Naive B cell (primary cell): Measurements from ENCODE around the gene MATN1. TPM values are rescaled to one million over a fixed set of nuclear protein-coding genes. Genes with fewer than 3 reads are reported as not detected.

Source experiments
- ATAC-seq, 2 donors: fragments of 150-1000 bp; cut with Tn5 transposase; 2 replicates each; pipeline ENCODE4 v1.10.0; 2021; ENCODE audit warnings: low read depth in 2 of 2, mild to moderate bottlenecking in 2 of 2, moderate library complexity in 2 of 2
- DNase-seq: peaks from one replicate; pipeline ENCODE4 v3.0.0; 2022
- H3K27ac Mint-ChIP-seq, 6 donors: one replicate each; pipeline ENCODE4 v1.8.0; 2020 to 2022; ENCODE audit warnings: mild to moderate bottlenecking in 6 of 6, mixed read lengths in 6 of 6, moderate library complexity in 5 of 6, inconsistent platforms in 2 of 6
- H3K27me3 Mint-ChIP-seq, 3 donors: one replicate each; pipeline ENCODE4 v1.8.0; 2021 to 2022; ENCODE audit warnings: mixed read lengths in 3 of 3, mild to moderate bottlenecking in 1 of 3
- H3K36me3 Mint-ChIP-seq, 2 donors: one replicate each; pipeline ENCODE4 v1.8.0; 2020 to 2022; ENCODE audit warnings: mixed read lengths in 2 of 2, inconsistent platforms in 1 of 2, mild to moderate bottlenecking in 1 of 2
- H3K4me1 Mint-ChIP-seq, 3 donors: one replicate each; pipeline ENCODE4 v1.8.0; 2020 to 2022; ENCODE audit warnings: mixed read lengths in 3 of 3, inconsistent platforms in 1 of 3, mild to moderate bottlenecking in 1 of 3, moderate library complexity in 1 of 3
- H3K4me3 Mint-ChIP-seq, 8 donors: one replicate each; pipeline ENCODE4 v1.8.0; 2020 to 2022; ENCODE audit warnings: mild to moderate bottlenecking in 8 of 8, mixed read lengths in 8 of 8, moderate library complexity in 8 of 8, inconsistent platforms in 2 of 8
- H3K9me3 Mint-ChIP-seq, 7 donors: one replicate each; pipeline ENCODE4 v1.8.0; 2020 to 2022; ENCODE audit warnings: mixed read lengths in 7 of 7, mild to moderate bottlenecking in 5 of 7, inconsistent platforms in 2 of 7, moderate library complexity in 1 of 7
- polyA plus RNA-seq, 6 donors: library from polyadenylated mRNA; unstranded; fragments of 300-500 nt; fragmentation: Illumina TruSeq; gene quantifications; one replicate each; pipeline ENCODE4 v1.2.3, GENCODE V29; 2021; ENCODE audit warnings: low read depth in 6 of 6

MATN1 gene
- polyA plus RNA-seq, 6 donors from 2014 or later, result 0.21 to 3.1 (median 0.39) TPM

DNA sequence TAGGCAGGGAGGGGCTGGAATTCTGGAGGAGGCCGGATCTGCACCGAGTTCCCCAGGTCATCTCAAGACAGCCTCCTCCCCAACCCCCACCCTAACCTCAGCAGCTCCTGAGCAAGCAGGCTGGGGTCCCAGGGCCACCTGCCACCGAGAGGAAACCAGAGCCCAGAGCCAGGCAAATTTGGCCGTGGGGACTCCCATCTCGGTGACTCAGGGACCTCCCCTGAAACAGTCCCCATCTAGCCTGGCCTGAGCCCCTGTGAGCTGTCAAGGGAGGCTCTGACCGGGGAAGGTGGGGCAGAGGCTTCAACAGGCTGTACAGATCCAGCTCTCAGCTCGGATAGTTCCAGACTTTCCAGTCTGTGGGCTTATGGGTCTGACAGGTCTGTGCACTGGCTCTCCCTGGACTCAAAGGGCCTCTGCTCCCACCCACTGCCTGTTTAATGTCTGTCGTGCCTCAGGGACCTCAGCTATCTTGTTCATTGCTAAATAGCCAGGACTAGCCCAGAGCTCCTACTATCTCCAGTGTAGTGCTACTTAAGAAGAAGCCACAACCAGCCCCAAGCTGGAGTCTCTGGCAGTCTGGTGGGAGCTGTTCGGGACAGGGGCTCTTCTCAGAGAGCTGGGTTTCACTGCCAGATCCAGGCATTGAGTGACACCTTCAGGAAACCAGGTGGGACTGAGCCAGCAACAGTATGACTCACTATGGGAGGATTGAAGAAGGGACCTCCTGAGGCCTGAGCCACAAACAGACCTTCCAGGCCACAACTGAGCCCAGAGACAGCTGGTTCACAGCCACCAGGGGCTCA lies 25.6 kb downstream of the MATN1 start:
- peaks cover 13 to 24% (median 18%) of the 10 kb centered on the region in 3 donors for H3K27me3 Mint-ChIP-seq
- H3K9me3 Mint-ChIP-seq, result peaks cover 0 to 1% (median 0%) of the 10 kb centered on the region in 7 donors
- no peak overlapping the region for H3K4me3 Mint-ChIP-seq
- H3K4me1 Mint-ChIP-seq, result peaks cover 0 to 4% (median 3%) of the 10 kb centered on the region in 3 donors
- no peak overlapping the region for H3K27ac Mint-ChIP-seq
- no peaks in the 10 kb centered on the region for H3K36me3 Mint-ChIP-seq
- ATAC-seq (no peak), DNase-seq (no peak)

DNA sequence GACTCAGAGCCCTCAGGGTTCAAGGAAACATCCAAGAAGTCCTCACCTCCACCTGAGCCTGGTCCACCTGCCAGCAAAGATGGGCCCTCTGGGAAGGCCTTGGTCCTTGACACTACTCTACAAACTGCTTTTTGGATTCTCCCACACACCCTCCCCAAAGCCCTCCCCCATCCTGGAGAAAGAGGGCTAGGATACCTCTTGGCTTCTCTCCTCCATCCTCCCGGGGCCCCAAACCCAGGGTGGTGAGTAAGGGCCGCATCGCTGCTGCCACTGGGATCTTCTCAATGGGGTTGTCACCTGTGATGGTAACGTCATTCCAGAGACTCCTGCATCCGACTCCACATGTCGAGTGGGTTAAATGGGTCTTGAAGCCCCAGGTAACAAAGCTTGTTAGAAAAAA lies 26.6 kb downstream of the MATN1 start:
- Mint-ChIP-seq H3K27me3 (peaks cover 17 to 34% (median 28%) of the 10 kb centered on the region in 3 donors), H3K27ac (no peak overlapping the region), H3K36me3 (no peaks in the 10 kb centered on the region), H3K4me3 (peak overlapping the region in 1 of 8 donors; percentile 64), H3K4me1 (peaks cover 0 to 12% (median 10%) of the 10 kb centered on the region in 3 donors), H3K9me3 (peaks cover 0 to 5% (median 0%) of the 10 kb centered on the region in 7 donors)
- DNase-seq (no peak), ATAC-seq (no peak)

DNA sequence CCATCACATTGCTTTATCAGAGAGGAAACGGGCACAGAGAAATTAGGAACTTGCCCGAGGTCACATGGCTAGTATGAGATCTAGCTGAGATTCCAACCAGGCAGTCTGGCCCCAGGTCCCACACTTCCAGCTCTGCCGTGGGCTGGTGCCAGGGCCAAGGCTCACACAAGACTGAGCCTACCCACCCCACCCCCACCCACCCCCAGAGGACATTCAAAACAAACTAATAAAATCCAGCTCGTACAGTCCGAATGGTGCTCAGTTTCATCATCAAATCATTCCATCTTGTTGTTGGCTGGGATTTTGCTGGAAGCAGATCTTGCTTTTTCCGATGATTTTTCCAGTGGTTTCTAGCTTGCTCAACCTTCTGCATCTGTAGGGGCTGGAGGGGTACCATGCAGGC lies 27.9 kb downstream of the MATN1 start:
- ATAC-seq (no peak), DNase-seq (no peak)
- Mint-ChIP-seq H3K27ac (no peak overlapping the region), H3K27me3 (peaks cover 23 to 45% (median 38%) of the 10 kb centered on the region in 3 donors), H3K36me3 (no peaks in the 10 kb centered on the region), H3K4me3 (no peak overlapping the region), H3K9me3 (peaks cover 0 to 5% (median 0%) of the 10 kb centered on the region in 7 donors), H3K4me1 (peaks cover 0 to 13% (median 10%) of the 10 kb centered on the region in 3 donors)

DNA sequence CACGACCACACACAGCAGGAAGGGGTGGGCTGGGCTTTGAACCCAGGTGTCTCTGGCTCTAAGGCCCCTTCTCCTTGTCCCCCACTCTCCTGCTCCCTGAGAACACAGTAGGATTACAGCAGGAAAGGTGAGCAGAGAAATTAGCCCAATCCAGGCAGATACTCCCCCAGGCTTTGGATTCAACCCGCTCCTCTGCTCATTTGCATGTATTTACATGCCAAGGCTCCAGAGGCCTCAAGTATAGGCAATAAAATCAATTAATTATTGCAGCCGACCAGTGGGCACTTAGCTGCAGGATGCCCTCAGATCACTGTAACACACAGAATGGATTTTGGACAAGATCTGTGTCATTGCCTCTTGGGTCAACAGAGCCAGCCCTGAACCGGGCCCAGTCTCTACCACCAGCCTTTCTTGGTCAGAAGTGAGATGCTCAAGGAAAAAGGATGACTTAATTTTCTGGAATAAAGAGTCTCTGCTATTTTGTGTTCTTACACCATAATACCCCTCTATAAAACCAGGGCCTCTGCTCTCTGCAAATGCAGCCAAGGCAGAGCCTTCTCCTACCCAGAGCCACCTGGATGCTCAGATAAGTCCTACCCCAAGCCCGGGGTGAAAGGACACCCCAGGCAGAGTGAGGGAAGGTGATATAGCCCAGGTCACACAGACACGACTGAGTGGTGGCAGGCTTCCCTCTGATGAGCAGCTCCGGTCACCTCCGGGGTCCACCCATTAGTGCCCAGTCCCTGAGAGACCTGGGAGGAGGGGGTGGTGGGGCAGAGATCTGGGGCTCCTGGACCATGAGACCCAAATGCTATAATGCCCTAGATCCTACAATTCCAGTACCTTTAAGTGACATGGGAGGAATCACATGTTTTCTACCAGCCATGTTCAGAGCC lies 28.9 kb downstream of the MATN1 start:
- H3K9me3 Mint-ChIP-seq, result peaks cover 0 to 5% (median 0%) of the 10 kb centered on the region in 7 donors

DNA sequence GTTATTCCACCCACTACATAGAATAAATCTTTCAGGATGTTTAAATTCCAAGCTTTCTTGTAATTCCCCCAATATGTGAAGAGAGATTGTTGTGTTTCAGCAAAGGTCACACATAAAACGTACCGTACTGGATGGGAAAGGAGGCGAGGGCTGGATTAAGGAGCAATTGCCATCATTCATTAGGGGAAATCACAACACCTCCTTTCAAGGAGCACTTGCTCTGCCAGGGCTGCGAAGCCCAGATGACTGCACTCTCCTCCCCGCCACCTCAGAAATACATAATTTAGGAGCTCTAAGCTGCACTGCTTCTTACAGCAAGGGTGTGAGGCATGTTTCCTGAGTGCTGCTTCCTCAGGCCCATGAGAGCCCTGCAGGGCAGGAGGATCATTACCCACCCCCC lies 29.6 kb downstream of the MATN1 start:
- peaks cover 27 to 60% (median 52%) of the 10 kb centered on the region in 3 donors for H3K27me3 Mint-ChIP-seq
- peaks cover 0 to 13% (median 10%) of the 10 kb centered on the region in 3 donors for H3K4me1 Mint-ChIP-seq
- peak overlapping the region in 1 of 8 donors; percentile 12 for H3K4me3 Mint-ChIP-seq
- ATAC-seq (no peak), DNase-seq (no peak)
- H3K27ac Mint-ChIP-seq, result peak overlapping the region in 1 of 6 donors; percentile 81
- H3K9me3 Mint-ChIP-seq, result peaks cover 0 to 5% (median 0%) of the 10 kb centered on the region in 7 donors
- no peaks in the 10 kb centered on the region for H3K36me3 Mint-ChIP-seq

More for the DNA sequence above, 28.9 kb downstream of the MATN1 start:
- H3K27me3 Mint-ChIP-seq, result peaks cover 23 to 54% (median 46%) of the 10 kb centered on the region in 3 donors
- no peaks in the 10 kb centered on the region for H3K36me3 Mint-ChIP-seq
- ATAC-seq (no peak), DNase-seq (no peak)
- no peak overlapping the region for H3K27ac Mint-ChIP-seq
- H3K4me3 Mint-ChIP-seq, result no peak overlapping the region
- H3K4me1 Mint-ChIP-seq, result peaks cover 0 to 13% (median 10%) of the 10 kb centered on the region in 3 donors

DNA sequence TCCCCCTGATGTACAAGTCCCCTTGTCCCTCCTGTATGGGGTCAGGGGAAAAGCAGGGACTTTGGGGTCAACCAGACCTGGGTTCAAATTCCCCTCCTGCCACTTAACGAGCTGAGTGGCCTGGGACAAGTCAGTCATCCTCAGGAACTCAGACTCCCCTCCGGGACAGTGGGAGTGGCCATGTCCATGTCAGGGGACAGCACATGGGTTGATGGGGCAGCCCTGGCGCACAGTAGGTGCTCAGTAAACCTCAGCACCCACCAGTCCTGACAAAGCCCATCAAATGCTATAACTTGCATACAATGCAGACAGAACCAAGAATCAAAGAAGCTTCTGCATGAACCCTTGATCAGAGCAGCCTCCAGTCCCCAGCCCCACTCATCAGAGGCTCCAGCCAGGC lies 30.0 kb downstream of the MATN1 start:
- Mint-ChIP-seq H3K4me3 (no peak overlapping the region), H3K27ac (peak overlapping the region in 1 of 6 donors; percentile 49), H3K9me3 (peaks cover 0 to 5% (median 0%) of the 10 kb centered on the region in 7 donors), H3K27me3 (peaks cover 28 to 63% (median 55%) of the 10 kb centered on the region in 3 donors), H3K4me1 (peaks cover 0 to 13% (median 10%) of the 10 kb centered on the region in 3 donors), H3K36me3 (no peaks in the 10 kb centered on the region)
- DNase-seq (no peak), ATAC-seq (no peak)

DNA sequence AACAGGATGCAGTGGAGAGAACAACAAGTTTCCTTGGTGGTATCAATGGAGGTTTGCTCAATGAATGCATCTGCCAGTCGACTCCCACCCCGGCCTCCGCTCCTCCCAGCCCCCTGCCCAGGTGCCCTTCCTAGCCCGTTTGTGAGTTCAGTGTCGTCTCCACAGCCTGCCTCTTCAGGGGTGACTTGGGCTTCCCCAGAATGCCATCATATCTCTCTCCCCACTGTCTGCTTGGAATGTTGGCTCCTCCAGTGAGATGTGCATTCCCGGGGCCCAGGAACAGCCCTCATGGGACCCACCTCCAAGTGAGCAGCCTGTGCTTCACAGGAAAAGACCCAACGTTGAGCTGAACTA lies 30.5 kb downstream of the MATN1 start:
- Mint-ChIP-seq H3K9me3 (peaks cover 0 to 5% (median 0%) of the 10 kb centered on the region in 7 donors), H3K4me3 (peak overlapping the region in 1 of 8 donors; percentile 50), H3K27me3 (peaks cover 31 to 64% (median 59%) of the 10 kb centered on the region in 3 donors), H3K27ac (peak overlapping the region in 1 of 6 donors; percentile 83), H3K36me3 (no peaks in the 10 kb centered on the region), H3K4me1 (peaks cover 0 to 13% (median 10%) of the 10 kb centered on the region in 3 donors)
- DNase-seq (no peak), ATAC-seq (no peak)

DNA sequence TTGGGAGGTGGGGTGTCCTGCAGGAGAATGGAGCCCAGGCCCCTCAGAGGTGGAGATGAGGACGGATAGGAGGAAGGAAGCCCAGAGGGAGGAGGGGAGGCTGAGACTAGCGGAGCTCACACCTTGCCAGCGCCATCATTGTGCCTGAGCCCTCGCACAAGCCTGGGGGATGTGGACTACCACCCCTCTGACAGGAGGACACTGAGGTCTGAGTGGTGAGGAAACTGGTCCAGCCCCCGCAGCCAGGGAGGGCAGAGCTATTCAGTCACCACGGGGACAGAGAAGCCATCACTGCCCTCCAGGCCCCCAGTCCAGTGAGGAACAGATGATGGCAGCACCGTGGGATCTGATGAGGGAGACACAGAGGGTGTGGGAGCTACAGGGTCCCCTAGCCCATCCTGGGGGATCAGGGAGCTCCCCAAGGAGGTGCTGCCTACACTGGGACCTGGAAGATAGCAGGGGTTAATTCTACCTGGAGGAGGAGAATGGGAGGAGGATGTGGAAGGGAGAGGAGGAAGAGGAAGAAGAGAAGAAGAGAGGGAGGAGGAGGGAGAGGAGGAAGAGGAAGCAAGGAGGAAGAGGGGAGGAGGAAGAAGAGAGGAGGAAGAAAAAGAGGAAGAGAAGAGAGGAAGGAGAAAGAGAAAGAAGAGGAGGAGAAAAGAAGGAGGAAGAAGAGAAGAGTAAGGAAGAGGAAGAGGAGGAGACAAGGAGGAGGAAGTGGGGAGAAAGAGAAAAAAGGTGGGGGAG lies 31.0 kb downstream of the MATN1 start:
- Mint-ChIP-seq H3K4me1 (peaks cover 0 to 13% (median 10%) of the 10 kb centered on the region in 3 donors), H3K27me3 (peaks cover 36 to 70% (median 65%) of the 10 kb centered on the region in 3 donors), H3K27ac (peak overlapping the region in 2 of 6 donors; percentile 65 to 83), H3K9me3 (peaks cover 0 to 5% (median 0%) of the 10 kb centered on the region in 7 donors), H3K4me3 (no peak overlapping the region), H3K36me3 (no peaks in the 10 kb centered on the region)
- no peak for ATAC-seq
- no peak for DNase-seq

DNA sequence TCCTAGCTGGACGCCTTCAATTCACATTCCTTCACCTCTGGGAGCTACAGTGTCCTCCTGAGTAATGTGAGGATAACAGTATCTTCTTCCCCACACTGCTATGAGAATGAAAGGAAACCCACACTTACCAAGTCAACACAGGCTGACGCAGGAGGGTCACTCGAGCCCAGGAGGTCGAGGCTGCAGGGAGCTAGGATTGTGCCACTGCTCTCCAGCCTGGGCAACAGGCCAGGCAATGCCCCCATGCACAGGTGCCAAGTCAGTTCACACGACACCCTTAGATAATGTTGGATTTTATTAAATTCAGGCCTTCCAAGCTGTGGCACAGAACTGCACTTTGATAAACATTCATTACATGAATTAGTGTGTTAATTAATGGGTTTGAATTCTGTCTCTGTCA lies 31.9 kb downstream of the MATN1 start:
- peaks cover 0 to 5% (median 0%) of the 10 kb centered on the region in 7 donors for H3K9me3 Mint-ChIP-seq
- no peak overlapping the region for H3K4me3 Mint-ChIP-seq
- no peaks in the 10 kb centered on the region for H3K36me3 Mint-ChIP-seq
- H3K27ac Mint-ChIP-seq, result peak overlapping the region in 1 of 6 donors; percentile 10
- ATAC-seq (no peak), DNase-seq (no peak)
- peaks cover 0 to 13% (median 10%) of the 10 kb centered on the region in 3 donors for H3K4me1 Mint-ChIP-seq
- peaks cover 45 to 79% (median 74%) of the 10 kb centered on the region in 3 donors for H3K27me3 Mint-ChIP-seq

DNA sequence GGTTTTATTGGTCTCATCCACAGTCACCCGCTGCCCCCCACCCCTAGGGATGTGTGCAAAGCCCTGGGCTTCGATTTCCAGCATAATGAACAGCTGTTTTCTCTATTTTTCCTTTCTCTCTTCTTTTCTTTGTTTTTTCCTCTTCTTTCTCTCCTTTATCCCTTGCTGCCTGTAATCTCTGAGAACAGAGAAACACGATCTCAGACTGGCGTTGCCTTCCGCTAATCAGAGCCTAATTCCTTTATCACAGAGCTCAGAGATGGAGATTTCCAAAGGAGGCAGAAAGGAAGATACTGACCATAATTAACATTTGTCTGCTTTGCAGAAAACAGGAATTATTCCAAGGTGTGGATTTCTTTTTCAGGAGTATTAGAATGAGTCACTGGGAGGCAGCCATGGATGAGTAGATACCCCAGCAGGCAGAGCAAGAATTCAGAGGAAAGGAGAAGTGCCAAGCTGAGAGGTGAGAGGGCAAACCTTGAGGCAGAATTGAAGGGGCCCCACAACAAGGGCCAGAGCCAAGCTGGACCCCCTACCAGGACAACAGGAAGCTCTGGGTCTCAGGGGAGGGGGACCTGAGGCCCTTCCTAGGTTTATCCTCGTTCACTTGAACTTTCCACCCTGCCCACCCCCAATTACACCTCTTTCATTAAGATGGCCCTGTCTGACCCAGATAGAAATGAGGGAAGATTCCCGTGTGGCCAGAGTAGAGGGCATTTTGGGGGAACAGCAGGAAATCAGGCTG lies 33.3 kb downstream of the MATN1 start:
- DNase-seq (no peak), ATAC-seq (no peak)
- Mint-ChIP-seq H3K36me3 (no peaks in the 10 kb centered on the region), H3K4me3 (no peak overlapping the region), H3K27ac (peak overlapping the region in 1 of 6 donors; percentile 25), H3K4me1 (peaks cover 2 to 20% (median 13%) of the 10 kb centered on the region in 3 donors), H3K27me3 (peaks cover 35 to 82% (median 79%) of the 10 kb centered on the region in 3 donors), H3K9me3 (peaks cover 0 to 5% (median 0%) of the 10 kb centered on the region in 7 donors)

DNA sequence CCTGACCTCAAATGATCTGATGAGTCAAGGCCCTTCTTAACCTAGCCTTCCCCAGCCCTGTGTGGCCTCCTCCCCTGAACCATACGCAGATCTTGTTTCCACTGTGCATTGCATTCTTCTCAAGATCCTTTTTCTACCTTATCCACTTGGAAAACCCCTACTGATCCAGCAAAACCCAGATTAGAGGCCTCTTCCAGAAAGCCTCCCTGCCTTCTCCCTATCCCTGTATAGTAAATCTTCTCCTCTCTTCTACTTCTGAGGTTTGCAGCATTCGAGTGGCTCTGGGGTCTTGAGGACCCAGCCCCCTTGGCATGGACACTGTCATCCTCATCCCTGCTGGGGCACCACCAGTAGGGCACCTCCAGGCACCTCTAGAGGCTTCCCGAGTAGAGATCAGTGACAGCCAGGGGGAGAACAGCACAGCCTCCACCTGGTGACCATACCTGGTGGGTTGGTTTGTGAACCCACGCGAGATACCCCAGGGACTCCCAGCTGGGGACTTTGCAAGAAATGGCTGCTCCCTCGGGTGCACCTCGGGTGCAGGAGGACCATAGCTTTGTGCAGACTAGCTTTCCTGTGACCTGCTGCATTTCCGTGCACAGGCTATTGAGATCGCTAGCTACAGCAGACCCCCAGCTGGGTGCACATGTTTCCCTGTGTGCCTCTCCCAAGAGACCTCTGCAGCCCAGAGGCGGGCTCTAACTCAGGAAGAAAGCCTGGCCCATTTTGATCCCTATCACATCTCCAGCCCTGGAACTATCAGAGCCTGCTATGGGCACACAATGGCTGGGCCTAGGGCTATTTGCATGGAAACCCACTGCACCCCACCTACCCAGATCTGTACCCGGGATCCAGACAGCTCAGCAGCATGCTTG lies 34.2 kb downstream of the MATN1 start:
- Mint-ChIP-seq H3K4me3 (no peak overlapping the region), H3K9me3 (peaks cover 0 to 5% (median 0%) of the 10 kb centered on the region in 7 donors), H3K36me3 (no peaks in the 10 kb centered on the region), H3K27ac (peak overlapping the region in 1 of 6 donors; percentile 47), H3K27me3 (peaks cover 38 to 82% (median 81%) of the 10 kb centered on the region in 3 donors), H3K4me1 (peaks cover 11 to 28% (median 13%) of the 10 kb centered on the region in 3 donors)
- ATAC-seq, result no peak
- no peak for DNase-seq
